Activated B cell treated with CpG ODN at 0.5 μM for 24 hours (primary cell): ENCODE results near the gene ZFYVE16. TPM values are rescaled to one million over a fixed set of nuclear protein-coding genes. Genes with fewer than 3 reads are reported as not detected.
"Not testable (repeated sequence)": the region's sequence is repeated elsewhere in the genome, so short reads cannot be mapped to it uniquely, and the experiment has no call there.

ENCODE experiments used
- ATAC-seq: fragments of 200-7000 bp; cut with Tn5 transposase; one replicate; pipeline ENCODE4 v1.10.0; 2021; ENCODE audit warnings: low read depth, mild to moderate bottlenecking, moderate library complexity
- CTCF ChIA-PET: fragments of 350-600 bp; sonication (Branson Sonifier 250); formaldehyde crosslinking; loops from one replicate; lab custom pipeline; 2021; ENCODE audit warnings: antibody characterized with exemption; lab: Charles Lee
- POLR2A ChIA-PET: fragments of 350-600 bp; sonication (Branson Sonifier 250); formaldehyde crosslinking; loops from one replicate; lab custom pipeline; 2021; ENCODE audit warnings: antibody characterized with exemption; lab: Charles Lee
- DNase-seq: peaks from one replicate; pipeline ENCODE4 v3.0.0; 2022
- H3K27ac Mint-ChIP-seq: one replicate; pipeline ENCODE4 v1.8.0; 2020; ENCODE audit warnings: mixed read lengths
- H3K27me3 Mint-ChIP-seq: one replicate; pipeline ENCODE4 v1.8.0; 2021; ENCODE audit warnings: mixed read lengths
- H3K36me3 Mint-ChIP-seq: one replicate; pipeline ENCODE4 v1.8.0; 2021; ENCODE audit warnings: low read depth, mixed read lengths
- H3K4me1 Mint-ChIP-seq: one replicate; pipeline ENCODE4 v1.8.0; 2021; ENCODE audit warnings: mixed read lengths
- H3K4me3 Mint-ChIP-seq: one replicate; pipeline ENCODE4 v1.8.0; 2020; ENCODE audit warnings: mild to moderate bottlenecking, mixed read lengths
- H3K9me3 Mint-ChIP-seq: one replicate; pipeline ENCODE4 v1.8.0; 2020; ENCODE audit warnings: mixed read lengths
- intact Hi-C: fragments of 100-400 bp; cut with micrococcal nuclease; formaldehyde crosslinking; loops from one replicate; pipeline ENCODE4 v1.15.1; 2024
- total RNA-seq: library from RNA; stranded (reverse); gene quantifications from 2 replicates; pipeline ENCODE4 v1.2.3, GENCODE V29; 2022
- TF ChIP-seq, protein P1 (sequence below): fragments of 200-600 bp; IDR thresholded peaks from one replicate; pipeline ENCODE4 v1.8.0; 2022; ENCODE audit warnings: antibody characterized with exemption, mild to moderate bottlenecking

ZFYVE16 gene
- total RNA-seq, 1 donor from 2014 or later: 21.1 TPM

- POLR2A ChIA-PET: no interaction called here
- H3K4me3 Mint-ChIP-seq: no peak overlapping the region
- peaks cover 17% of the 10 kb centered on the region for H3K4me1 Mint-ChIP-seq
- no peaks in the 10 kb centered on the region for H3K27me3 Mint-ChIP-seq
- no peaks in the 10 kb centered on the region for H3K9me3 Mint-ChIP-seq
- TF ChIP-seq, protein P1, sequence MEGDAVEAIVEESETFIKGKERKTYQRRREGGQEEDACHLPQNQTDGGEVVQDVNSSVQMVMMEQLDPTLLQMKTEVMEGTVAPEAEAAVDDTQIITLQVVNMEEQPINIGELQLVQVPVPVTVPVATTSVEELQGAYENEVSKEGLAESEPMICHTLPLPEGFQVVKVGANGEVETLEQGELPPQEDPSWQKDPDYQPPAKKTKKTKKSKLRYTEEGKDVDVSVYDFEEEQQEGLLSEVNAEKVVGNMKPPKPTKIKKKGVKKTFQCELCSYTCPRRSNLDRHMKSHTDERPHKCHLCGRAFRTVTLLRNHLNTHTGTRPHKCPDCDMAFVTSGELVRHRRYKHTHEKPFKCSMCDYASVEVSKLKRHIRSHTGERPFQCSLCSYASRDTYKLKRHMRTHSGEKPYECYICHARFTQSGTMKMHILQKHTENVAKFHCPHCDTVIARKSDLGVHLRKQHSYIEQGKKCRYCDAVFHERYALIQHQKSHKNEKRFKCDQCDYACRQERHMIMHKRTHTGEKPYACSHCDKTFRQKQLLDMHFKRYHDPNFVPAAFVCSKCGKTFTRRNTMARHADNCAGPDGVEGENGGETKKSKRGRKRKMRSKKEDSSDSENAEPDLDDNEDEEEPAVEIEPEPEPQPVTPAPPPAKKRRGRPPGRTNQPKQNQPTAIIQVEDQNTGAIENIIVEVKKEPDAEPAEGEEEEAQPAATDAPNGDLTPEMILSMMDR: no peak
- peaks cover 19% of the 10 kb centered on the region for H3K36me3 Mint-ChIP-seq
- CTCF ChIA-PET: no interaction called here
- no peak overlapping the region for H3K27ac Mint-ChIP-seq
- ATAC-seq (no peak), DNase-seq (no peak)
- intact Hi-C loops: no loop called here
Measured at GRCh38 chr5:80411589-80412219, 3.8 kb downstream of the ZFYVE16 start.

- ChIA-PET CTCF (no interaction called here), POLR2A (no interaction called here)
- H3K4me3 Mint-ChIP-seq: no peak overlapping the region
- intact Hi-C loops: no loop called here
- no peak for ATAC-seq
- no peak overlapping the region for H3K27ac Mint-ChIP-seq
- H3K36me3 Mint-ChIP-seq: peaks cover 21% of the 10 kb centered on the region
- no peak for DNase-seq
- no peaks in the 10 kb centered on the region for H3K9me3 Mint-ChIP-seq
- H3K27me3 Mint-ChIP-seq: no peaks in the 10 kb centered on the region
- peaks cover 6% of the 10 kb centered on the region for H3K4me1 Mint-ChIP-seq
- TF ChIP-seq, protein P1: no peak
Measured at GRCh38 chr5:80414113-80414512, 6.2 kb downstream of the ZFYVE16 start.

- DNase-seq (no peak), ATAC-seq (no peak)
- Mint-ChIP-seq H3K27me3 (no peaks in the 10 kb centered on the region), H3K27ac (no peak overlapping the region), H3K4me3 (no peak overlapping the region), H3K9me3 (peaks cover 7% of the 10 kb centered on the region), H3K4me1 (no peaks in the 10 kb centered on the region), H3K36me3 (peaks cover 30% of the 10 kb centered on the region)
- ChIA-PET POLR2A (no interaction called here), CTCF (no interaction called here)
- intact Hi-C loops: no loop called here
- TF ChIP-seq, protein P1: no peak
Measured at GRCh38 chr5:80417973-80418372, 10.1 kb downstream of the ZFYVE16 start.

DNA sequence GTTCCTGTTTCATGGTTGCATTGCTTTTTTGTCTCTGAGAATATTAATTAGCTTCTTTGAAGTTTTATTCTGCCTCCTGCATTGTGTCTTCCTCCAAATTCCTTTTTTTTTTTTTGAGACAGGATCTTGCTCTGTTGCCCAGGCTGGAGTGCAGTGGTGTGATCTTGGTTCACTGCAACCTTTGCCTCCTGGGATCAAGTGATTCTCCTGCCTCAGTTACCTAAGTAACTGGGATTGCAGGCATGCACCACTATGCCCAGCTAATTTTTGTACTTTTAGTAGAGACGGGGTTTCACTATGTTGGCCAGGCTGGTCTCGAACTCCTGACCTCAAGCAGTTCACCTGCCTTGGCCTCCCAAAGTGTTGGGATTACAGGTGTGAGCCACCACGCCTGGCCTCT is 16.5 kb downstream of the ZFYVE16 start:
- H3K27ac Mint-ChIP-seq, ATAC-seq, H3K4me3 Mint-ChIP-seq, H3K27me3 Mint-ChIP-seq, H3K4me1 Mint-ChIP-seq, CTCF ChIA-PET, DNase-seq, intact Hi-C loops, POLR2A ChIA-PET: not testable (repeated sequence)
- peaks cover 18% of the 10 kb centered on the region for H3K9me3 Mint-ChIP-seq
- peaks cover 30% of the 10 kb centered on the region for H3K36me3 Mint-ChIP-seq

DNA sequence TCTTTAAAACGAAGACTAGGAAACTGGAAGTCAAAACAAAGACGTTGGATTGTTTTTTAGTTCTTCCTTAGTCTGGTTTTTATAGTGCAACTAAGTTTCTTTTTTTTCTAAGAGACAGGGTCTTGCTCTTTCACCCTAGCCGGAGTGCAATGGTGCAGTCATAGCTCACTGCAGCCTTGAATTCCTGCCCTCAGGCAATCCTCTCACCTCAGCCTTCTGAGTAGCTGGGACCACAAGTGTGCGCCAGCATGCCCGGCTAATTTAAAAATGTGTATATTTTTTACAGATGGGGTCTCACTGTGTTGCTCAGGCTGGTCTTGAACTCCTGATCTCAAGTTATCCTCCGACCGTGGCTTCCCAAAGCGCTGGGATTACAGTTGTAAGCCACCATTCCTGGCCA is 27.6 kb downstream of the ZFYVE16 start:
- ATAC-seq (no peak), DNase-seq (no peak)
- peaks cover 42% of the 10 kb centered on the region for H3K36me3 Mint-ChIP-seq
- no peak overlapping the region for H3K4me3 Mint-ChIP-seq
- H3K4me1 Mint-ChIP-seq: no peaks in the 10 kb centered on the region
- no peak overlapping the region for H3K27ac Mint-ChIP-seq
- no peaks in the 10 kb centered on the region for H3K9me3 Mint-ChIP-seq
- intact Hi-C loops: no loop called here
- H3K27me3 Mint-ChIP-seq: no peaks in the 10 kb centered on the region
- CTCF ChIA-PET: no interaction called here
- POLR2A ChIA-PET: no interaction called here
- TF ChIP-seq, protein P1: no peak

DNA sequence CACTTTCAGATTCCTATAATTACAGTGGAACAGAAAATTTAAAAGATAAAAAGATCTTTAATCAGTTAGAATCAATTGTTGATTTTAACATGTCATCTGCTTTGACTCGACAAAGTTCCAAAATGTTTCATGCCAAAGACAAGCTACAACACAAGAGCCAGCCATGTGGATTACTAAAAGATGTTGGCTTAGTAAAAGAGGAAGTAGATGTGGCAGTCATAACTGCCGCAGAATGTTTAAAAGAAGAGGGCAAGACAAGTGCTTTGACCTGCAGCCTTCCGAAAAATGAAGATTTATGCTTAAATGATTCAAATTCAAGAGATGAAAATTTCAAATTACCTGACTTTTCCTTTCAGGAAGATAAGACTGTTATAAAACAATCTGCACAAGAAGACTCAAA is 29.5 kb downstream of the ZFYVE16 start:
- no peak for ATAC-seq
- no peaks in the 10 kb centered on the region for H3K27me3 Mint-ChIP-seq
- H3K4me3 Mint-ChIP-seq: no peak overlapping the region
- TF ChIP-seq, protein P1: no peak
- H3K9me3 Mint-ChIP-seq: no peaks in the 10 kb centered on the region
- no peak for DNase-seq
- intact Hi-C loops: no loop called here
- H3K27ac Mint-ChIP-seq: no peak overlapping the region
- H3K4me1 Mint-ChIP-seq: no peaks in the 10 kb centered on the region
- CTCF ChIA-PET: no interaction called here
- POLR2A ChIA-PET: no interaction called here
- H3K36me3 Mint-ChIP-seq: peaks cover 58% of the 10 kb centered on the region
